ENCODE results near the gene LHPP. TPM values are rescaled to one million over a fixed set of nuclear protein-coding genes. Genes with fewer than 3 reads are reported as not detected.

Gene LHPP
- total RNA-seq, 4 donors from 2014 or later = 8.7 to 19.9 (median 15.5) TPM

DNA sequence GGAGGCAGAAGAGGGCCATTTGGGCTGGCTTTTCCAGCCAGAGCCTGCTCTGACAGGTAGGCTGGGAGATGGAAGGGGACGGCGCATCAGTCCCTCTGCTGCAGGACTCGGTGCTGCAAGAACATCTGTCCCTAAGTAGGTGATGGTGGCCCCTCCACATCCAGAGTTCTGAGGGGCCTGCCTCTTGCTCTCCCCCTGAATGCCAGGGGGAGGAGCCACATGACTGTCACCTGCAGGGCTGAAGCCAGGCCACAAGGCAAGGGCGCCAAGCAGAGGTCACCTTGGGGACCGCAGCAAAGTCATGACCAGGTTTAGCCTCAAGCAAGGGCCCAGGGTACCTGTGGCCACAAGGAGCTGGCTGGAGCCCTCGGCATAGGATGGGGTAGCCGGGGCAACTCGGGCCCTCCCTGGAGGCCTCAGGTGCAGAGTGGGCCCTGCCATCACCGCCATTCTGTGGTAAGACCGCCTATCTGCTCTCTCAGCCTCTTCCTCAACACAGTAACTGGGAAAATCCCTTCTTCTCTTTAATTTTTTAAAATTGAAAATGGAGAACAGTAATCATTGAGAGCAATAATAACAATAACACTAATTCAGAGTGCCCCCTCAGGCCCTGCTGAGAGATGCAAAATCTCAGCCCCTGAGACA lies 183.3 kb downstream of the LHPP start:
- H3K4me3 ChIP-seq (ENCODE audit: low read depth, poor library complexity, severe bottlenecking) = no peak overlapping the region
- DNase-seq (ENCODE audit: low spot score in 2 of 2) = no peak
- 94 to 95% methylated on average over 9 to 10 of the region's 10 CpGs for WGBS, 2 donors
- TF ChIP-seq POLR2A (IDR thresholded peaks at IDR 0.05) = no peak
- TF ChIP-seq, protein P1, sequence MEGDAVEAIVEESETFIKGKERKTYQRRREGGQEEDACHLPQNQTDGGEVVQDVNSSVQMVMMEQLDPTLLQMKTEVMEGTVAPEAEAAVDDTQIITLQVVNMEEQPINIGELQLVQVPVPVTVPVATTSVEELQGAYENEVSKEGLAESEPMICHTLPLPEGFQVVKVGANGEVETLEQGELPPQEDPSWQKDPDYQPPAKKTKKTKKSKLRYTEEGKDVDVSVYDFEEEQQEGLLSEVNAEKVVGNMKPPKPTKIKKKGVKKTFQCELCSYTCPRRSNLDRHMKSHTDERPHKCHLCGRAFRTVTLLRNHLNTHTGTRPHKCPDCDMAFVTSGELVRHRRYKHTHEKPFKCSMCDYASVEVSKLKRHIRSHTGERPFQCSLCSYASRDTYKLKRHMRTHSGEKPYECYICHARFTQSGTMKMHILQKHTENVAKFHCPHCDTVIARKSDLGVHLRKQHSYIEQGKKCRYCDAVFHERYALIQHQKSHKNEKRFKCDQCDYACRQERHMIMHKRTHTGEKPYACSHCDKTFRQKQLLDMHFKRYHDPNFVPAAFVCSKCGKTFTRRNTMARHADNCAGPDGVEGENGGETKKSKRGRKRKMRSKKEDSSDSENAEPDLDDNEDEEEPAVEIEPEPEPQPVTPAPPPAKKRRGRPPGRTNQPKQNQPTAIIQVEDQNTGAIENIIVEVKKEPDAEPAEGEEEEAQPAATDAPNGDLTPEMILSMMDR (IDR thresholded peaks at IDR 0.05) = no peak
- intact Hi-C loops (cut with DNase I; ENCODE audit: low total_unique reads) = no loop called here

GRCh38 chr10:124645467-124646095 lies 184.0 kb downstream of the LHPP start:
- TF ChIP-seq, protein P1 (IDR thresholded peaks at IDR 0.05) = no peak
- no peak for TF ChIP-seq POLR2A (IDR thresholded peaks at IDR 0.05)
- 88 to 92% methylated on average over 13 of the region's 13 CpGs for WGBS, 2 donors
- no peak overlapping the region for H3K4me3 ChIP-seq (ENCODE audit: low read depth, poor library complexity, severe bottlenecking)
- intact Hi-C loops (cut with DNase I; ENCODE audit: low total_unique reads) = no loop called here
- no peak for DNase-seq (ENCODE audit: low spot score in 2 of 2)

GRCh38 chr10:124646483-124647352 lies 185.1 kb downstream of the LHPP start:
- intact Hi-C loops (cut with DNase I; ENCODE audit: low total_unique reads) = no loop called here

GRCh38 chr10:124647421-124648130 lies 186.0 kb downstream of the LHPP start:
- TF ChIP-seq, protein P1 (IDR thresholded peaks at IDR 0.05) = no peak
- TF ChIP-seq POLR2A (IDR thresholded peaks at IDR 0.05) = no peak
- intact Hi-C loops (cut with DNase I; ENCODE audit: low total_unique reads) = no loop called here
- 48 to 61% methylated on average over 8 to 9 of the region's 9 CpGs for WGBS, 2 donors
- no peak overlapping the region for H3K4me3 ChIP-seq (ENCODE audit: low read depth, poor library complexity, severe bottlenecking)
- peak; percentile 73 to 95 for DNase-seq (ENCODE audit: low spot score in 2 of 2)

More at GRCh38 chr10:124646483-124647352, 185.1 kb downstream of the LHPP start:
- WGBS, 2 donors = 69 to 73% methylated on average over 19 of the region's 19 CpGs
- H3K4me3 ChIP-seq (ENCODE audit: low read depth, poor library complexity, severe bottlenecking) = no peak overlapping the region
- DNase-seq (ENCODE audit: low spot score in 2 of 2) = peak in 1 of 2 donors; percentile 94
- TF ChIP-seq, protein P1 (IDR thresholded peaks at IDR 0.05) = no peak
- no peak for TF ChIP-seq POLR2A (IDR thresholded peaks at IDR 0.05)

GRCh38 chr10:124648131-124648475 lies 186.5 kb downstream of the LHPP start:
- no peak for DNase-seq (ENCODE audit: low spot score in 2 of 2)
- no peak overlapping the region for H3K4me3 ChIP-seq (ENCODE audit: low read depth, poor library complexity, severe bottlenecking)
- TF ChIP-seq, protein P1 (IDR thresholded peaks at IDR 0.05) = no peak
- no peak for TF ChIP-seq POLR2A (IDR thresholded peaks at IDR 0.05)
- intact Hi-C loops (cut with DNase I; ENCODE audit: low total_unique reads) = no loop called here
- WGBS, 2 donors = 10 to 31% methylated on average over 4 to 7 of the region's 7 CpGs
